WTC11 (cell line): Measurements from ENCODE around the gene UQCR11. TPM values are rescaled to one million over a fixed set of nuclear protein-coding genes. Genes with fewer than 3 reads are reported as not detected.

Experiments used
- ATAC-seq: fragments of 200-7000 bp; cut with Tn5 transposase; 2 replicates; pipeline ENCODE4 v1.10.0; 2021; ENCODE audit warnings: mild to moderate bottlenecking, moderate library complexity
- CTCF ChIA-PET: fragments of 300-600 bp; sonication (Branson Sonifier 250); formaldehyde crosslinking; loops from one replicate; lab custom pipeline; 2021; ENCODE audit warnings: antibody characterized with exemption; lab: Charles Lee
- POLR2A ChIA-PET: fragments of 350-600 bp; sonication (Branson Sonifier 250); formaldehyde crosslinking; loops from one replicate; lab custom pipeline; 2021; ENCODE audit warnings: antibody characterized with exemption; lab: Charles Lee
- DNase-seq: peaks from one replicate; pipeline ENCODE4 v3.0.0; 2021; ENCODE audit warnings: low spot score
- H3K27ac Mint-ChIP-seq: 2 replicates; pipeline ENCODE4 v1.8.0; 2021; ENCODE audit warnings: mixed read lengths
- H3K27me3 Mint-ChIP-seq: 2 replicates; pipeline ENCODE4 v1.8.0; 2021; ENCODE audit warnings: low read depth, mild to moderate bottlenecking, moderate library complexity, mixed read lengths
- H3K36me3 Mint-ChIP-seq: 2 replicates; pipeline ENCODE4 v1.8.0; 2021; ENCODE audit warnings: mixed read lengths
- H3K4me1 Mint-ChIP-seq: 2 replicates; pipeline ENCODE4 v1.8.0; 2022; ENCODE audit warnings: mixed read lengths
- H3K4me3 Mint-ChIP-seq: 2 replicates; pipeline ENCODE4 v1.8.0; 2021; ENCODE audit warnings: mild to moderate bottlenecking, moderate library complexity, mixed read lengths
- H3K9me3 Mint-ChIP-seq: 2 replicates; pipeline ENCODE4 v1.8.0; 2021; ENCODE audit warnings: mixed read lengths
- CBFB ChIP-seq: sonication (generic); formaldehyde crosslinking; IDR thresholded peaks from 2 replicates; pipeline ENCODE4 v1.8.1; 2022; ENCODE audit warnings: mild to moderate bottlenecking, low read depth, missing genetic modification reagents
- EMX1 ChIP-seq: fragments of 250-450 bp; sonication (Bioruptor Pico); IDR thresholded peaks from 2 replicates; pipeline ENCODE4 v1.8.0; 2021; ENCODE audit warnings: mild to moderate bottlenecking
- ETV6 ChIP-seq: sonication (generic); formaldehyde crosslinking; IDR thresholded peaks from 2 replicates; pipeline ENCODE4 v1.8.1; 2022; ENCODE audit warnings: mild to moderate bottlenecking, missing genetic modification reagents
- FOXJ3 ChIP-seq: sonication (generic); formaldehyde crosslinking; IDR thresholded peaks from 2 replicates; pipeline ENCODE4 v1.9.0; 2021; ENCODE audit warnings: missing genetic modification reagents, mild to moderate bottlenecking, borderline replicate concordance
- FOXP1 ChIP-seq: sonication (generic); formaldehyde crosslinking; IDR thresholded peaks from 2 replicates; pipeline ENCODE4 v1.8.0; 2022; ENCODE audit warnings: missing genetic modification reagents, mild to moderate bottlenecking, moderate library complexity, borderline replicate concordance
- GABPB1 ChIP-seq: sonication (generic); formaldehyde crosslinking; IDR thresholded peaks from 2 replicates; pipeline ENCODE4 v1.8.1; 2023; ENCODE audit warnings: mild to moderate bottlenecking, missing genetic modification reagents
- MXD4 ChIP-seq: fragments of 250-450 bp; sonication (Bioruptor Pico); IDR thresholded peaks from 2 replicates; pipeline ENCODE4 v1.8.0; 2021; ENCODE audit warnings: mild to moderate bottlenecking, moderate library complexity, borderline replicate concordance
- MYBL2 ChIP-seq: sonication (generic); formaldehyde crosslinking; IDR thresholded peaks from 2 replicates; pipeline ENCODE4 v1.8.1; 2023; ENCODE audit warnings: mild to moderate bottlenecking, moderate library complexity, missing genetic modification reagents
- NFE2L1 ChIP-seq: sonication (generic); formaldehyde crosslinking; IDR thresholded peaks from 2 replicates; pipeline ENCODE4 v1.8.1; 2023; ENCODE audit warnings: missing genetic modification reagents
- NR1H2 ChIP-seq: sonication (generic); formaldehyde crosslinking; IDR thresholded peaks from 2 replicates; pipeline ENCODE4 v1.9.0; 2021; ENCODE audit warnings: mild to moderate bottlenecking, moderate library complexity, missing genetic modification reagents
- NR2C2 ChIP-seq: sonication (generic); formaldehyde crosslinking; IDR thresholded peaks from 2 replicates; pipeline ENCODE4 v1.8.0; 2022; ENCODE audit warnings: mild to moderate bottlenecking, missing genetic modification reagents
- PRRX2 ChIP-seq: fragments of 250-450 bp; sonication (Bioruptor Pico); IDR thresholded peaks from 2 replicates; pipeline ENCODE4 v1.8.0; 2021; ENCODE audit warnings: mild to moderate bottlenecking
- RORB ChIP-seq: fragments of 250-450 bp; sonication (Bioruptor Pico); IDR thresholded peaks from 2 replicates; pipeline ENCODE4 v1.9.0; 2021; ENCODE audit warnings: mild to moderate bottlenecking
- SMAD3 ChIP-seq: sonication (generic); formaldehyde crosslinking; IDR thresholded peaks from 2 replicates; pipeline ENCODE4 v1.8.0; 2022; ENCODE audit warnings: missing genetic modification reagents, mild to moderate bottlenecking, borderline replicate concordance
- SMAD4 ChIP-seq: sonication (generic); formaldehyde crosslinking; IDR thresholded peaks from 2 replicates; pipeline ENCODE4 v1.8.0; 2022; ENCODE audit warnings: mild to moderate bottlenecking, missing genetic modification reagents
- TCF7 ChIP-seq: sonication (generic); formaldehyde crosslinking; IDR thresholded peaks from 2 replicates; pipeline ENCODE4 v1.8.0; 2022; ENCODE audit warnings: mild to moderate bottlenecking, low read depth, missing genetic modification reagents, moderate library complexity
- TEAD4 ChIP-seq: sonication (generic); formaldehyde crosslinking; IDR thresholded peaks from 2 replicates; pipeline ENCODE4 v1.8.0; 2022; ENCODE audit warnings: mild to moderate bottlenecking, missing genetic modification reagents
- ZNF263 ChIP-seq: sonication (generic); formaldehyde crosslinking; IDR thresholded peaks from 2 replicates; pipeline ENCODE4 v1.8.1; 2022; ENCODE audit warnings: low read depth, mild to moderate bottlenecking, moderate library complexity, missing genetic modification reagents
- total RNA-seq: library from RNA; stranded (reverse); gene quantifications from 3 replicates; pipeline ENCODE4 v1.2.3, GENCODE V29; 2021
- TF ChIP-seq, protein P1 (sequence below): sonication (generic); formaldehyde crosslinking; IDR thresholded peaks from 2 replicates; pipeline ENCODE4 v1.8.1; 2022; ENCODE audit warnings: missing genetic modification reagents, borderline replicate concordance
- TF ChIP-seq, protein P2 (sequence below): fragments of 250-450 bp; sonication (Bioruptor Pico); conservative IDR thresholded peaks from 2 replicates; pipeline ENCODE4 v1.9.0; 2021; ENCODE audit warnings: mild to moderate bottlenecking
- TF ChIP-seq, protein P3 (sequence below): sonication (generic); formaldehyde crosslinking; IDR thresholded peaks from 2 replicates; pipeline ENCODE4 v1.8.1; 2022; ENCODE audit warnings: low read depth, missing genetic modification reagents, borderline replicate concordance
- TF ChIP-seq, protein P4 (sequence below): fragments of 250-450 bp; sonication (Bioruptor Pico); IDR thresholded peaks from 2 replicates; pipeline ENCODE4 v1.9.0; 2021; ENCODE audit warnings: moderate library complexity, mild to moderate bottlenecking, inconsistent platforms, borderline replicate concordance
- TF ChIP-seq, protein P5 (sequence below): fragments of 250-450 bp; sonication (Bioruptor Pico); IDR thresholded peaks from 2 replicates; pipeline ENCODE4 v1.9.0; 2021; ENCODE audit warnings: mild to moderate bottlenecking, borderline replicate concordance
- TF ChIP-seq, protein P6 (sequence below): sonication (generic); formaldehyde crosslinking; IDR thresholded peaks from 2 replicates; pipeline ENCODE4 v1.8.1; 2023; ENCODE audit warnings: mild to moderate bottlenecking, missing genetic modification reagents

Gene UQCR11
- total RNA-seq, 1 experiment from 2014 or later, result 198 TPM

DNA sequence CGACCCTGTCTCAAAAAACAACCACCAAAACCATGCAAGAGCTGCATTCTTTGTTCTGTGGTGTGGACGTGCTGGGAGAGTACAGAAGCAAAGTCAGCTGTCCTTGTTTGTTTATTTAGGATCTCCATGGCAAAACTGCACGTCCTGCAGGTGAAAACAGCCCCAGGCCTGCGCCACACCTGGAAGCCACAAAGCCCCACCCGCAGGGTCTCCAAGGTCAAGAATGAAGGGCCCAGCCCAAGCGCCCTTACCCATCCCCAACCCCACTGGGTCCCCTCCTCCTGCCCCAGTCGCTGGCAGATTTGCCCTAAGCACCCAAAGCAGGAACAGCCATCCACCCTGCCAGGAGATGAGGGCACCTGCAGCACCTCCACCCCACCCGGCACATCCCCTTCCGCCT lies 23.1 kb downstream of the UQCR11 start (continued):
- TF ChIP-seq ETV6 (CRISPR knock-in tag) (no peak), CBFB (no peak), RORB (CRISPR knock-in tag) (no peak), SMAD4 (CRISPR knock-in tag) (no peak), FOXJ3 (no peak), NFE2L1 (CRISPR knock-in tag) (no peak), NR2C2 (no peak)
- TF ChIP-seq, protein P1, sequence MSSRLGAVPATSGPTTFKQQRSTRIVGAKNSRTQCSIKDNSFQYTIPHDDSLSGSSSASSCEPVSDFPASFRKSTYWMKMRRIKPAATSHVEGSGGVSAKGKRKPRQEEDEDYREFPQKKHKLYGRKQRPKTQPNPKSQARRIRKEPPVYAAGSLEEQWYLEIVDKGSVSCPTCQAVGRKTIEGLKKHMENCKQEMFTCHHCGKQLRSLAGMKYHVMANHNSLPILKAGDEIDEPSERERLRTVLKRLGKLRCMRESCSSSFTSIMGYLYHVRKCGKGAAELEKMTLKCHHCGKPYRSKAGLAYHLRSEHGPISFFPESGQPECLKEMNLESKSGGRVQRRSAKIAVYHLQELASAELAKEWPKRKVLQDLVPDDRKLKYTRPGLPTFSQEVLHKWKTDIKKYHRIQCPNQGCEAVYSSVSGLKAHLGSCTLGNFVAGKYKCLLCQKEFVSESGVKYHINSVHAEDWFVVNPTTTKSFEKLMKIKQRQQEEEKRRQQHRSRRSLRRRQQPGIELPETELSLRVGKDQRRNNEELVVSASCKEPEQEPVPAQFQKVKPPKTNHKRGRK, result no peak
- TF ChIP-seq, all 79 proteins: peak for 0

DNA sequence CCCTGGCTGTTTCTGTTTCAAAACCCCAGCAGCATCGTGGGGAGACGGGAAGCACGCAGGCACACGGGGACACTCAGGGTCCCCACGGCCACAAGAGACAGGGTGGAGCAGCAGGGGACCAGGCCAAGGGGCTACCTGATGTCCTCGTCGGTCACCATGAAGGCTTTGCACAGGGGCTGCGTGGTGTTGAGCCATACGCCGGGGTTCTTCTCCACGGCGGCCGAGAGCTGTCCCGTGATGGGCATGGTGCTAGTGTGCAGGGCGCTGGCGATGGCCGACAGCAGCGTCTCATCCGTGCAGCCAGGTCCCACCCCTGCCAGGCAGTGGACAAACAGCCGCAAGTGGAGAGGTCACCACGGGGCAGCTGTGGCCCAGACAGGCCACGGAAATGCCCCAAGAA lies 24.3 kb downstream of the UQCR11 start:
- ATAC-seq, result no peak
- Mint-ChIP-seq H3K27ac (no peak overlapping the region), H3K36me3 (peaks cover 38% of the 10 kb centered on the region), H3K9me3 (no peaks in the 10 kb centered on the region), H3K27me3 (no peaks in the 10 kb centered on the region), H3K4me3 (no peak overlapping the region), H3K4me1 (no peaks in the 10 kb centered on the region)
- ChIA-PET POLR2A (no interaction called here), CTCF (interaction anchor here (0.6 kb wide), 1 partner anchor 200 kb away, joined by 3 read pairs; no protein-coding TSS in a partner anchor)
- no peak for DNase-seq
- no peak for TF ChIP-seq GABPB1 (CRISPR knock-in tag)
- TF ChIP-seq, protein P2, sequence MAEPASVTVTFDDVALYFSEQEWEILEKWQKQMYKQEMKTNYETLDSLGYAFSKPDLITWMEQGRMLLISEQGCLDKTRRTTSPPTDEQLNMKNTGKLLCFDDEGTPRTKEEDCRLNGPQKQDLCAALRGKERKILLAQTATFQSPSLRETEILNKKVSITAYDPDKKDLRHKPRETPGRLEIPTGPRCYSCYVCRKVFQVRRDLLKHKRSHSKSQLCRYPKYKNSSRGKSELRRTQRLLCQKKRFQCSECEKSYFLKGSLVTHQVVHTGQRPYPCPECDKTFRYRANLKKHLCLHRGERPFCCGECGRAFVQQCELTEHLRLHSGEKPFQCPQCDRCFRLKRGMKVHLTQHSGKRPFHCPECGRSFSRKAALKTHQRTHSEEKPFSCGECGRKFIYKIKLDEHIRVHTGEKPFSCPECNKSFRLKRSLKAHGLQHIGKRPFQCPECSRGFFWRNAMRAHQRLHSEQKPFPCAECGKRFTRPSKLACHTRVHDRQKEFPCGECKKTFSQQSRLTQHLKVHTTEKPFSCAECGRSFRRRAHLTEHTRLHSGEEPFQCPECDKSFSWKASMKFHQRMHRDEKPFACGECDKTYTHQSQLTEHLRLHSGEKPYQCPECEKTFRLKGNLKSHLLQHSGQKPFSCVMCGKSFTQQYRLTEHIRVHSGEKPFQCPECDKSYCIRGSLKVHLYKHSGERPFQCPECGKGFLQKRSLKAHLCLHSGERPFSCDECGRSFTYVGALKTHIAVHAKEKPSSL (CRISPR knock-in tag), result no peak
- TF ChIP-seq TEAD4 (CRISPR knock-in tag), result no peak
- TF ChIP-seq TCF7 (CRISPR knock-in tag), result no peak
- TF ChIP-seq FOXP1, result no peak
- TF ChIP-seq, protein P1, result no peak
- no peak for TF ChIP-seq EMX1
- TF ChIP-seq SMAD3 (CRISPR knock-in tag), result no peak
- TF ChIP-seq MYBL2 (CRISPR knock-in tag), result no peak
- TF ChIP-seq NR1H2 (CRISPR knock-in tag), result no peak
- TF ChIP-seq, protein P3, sequence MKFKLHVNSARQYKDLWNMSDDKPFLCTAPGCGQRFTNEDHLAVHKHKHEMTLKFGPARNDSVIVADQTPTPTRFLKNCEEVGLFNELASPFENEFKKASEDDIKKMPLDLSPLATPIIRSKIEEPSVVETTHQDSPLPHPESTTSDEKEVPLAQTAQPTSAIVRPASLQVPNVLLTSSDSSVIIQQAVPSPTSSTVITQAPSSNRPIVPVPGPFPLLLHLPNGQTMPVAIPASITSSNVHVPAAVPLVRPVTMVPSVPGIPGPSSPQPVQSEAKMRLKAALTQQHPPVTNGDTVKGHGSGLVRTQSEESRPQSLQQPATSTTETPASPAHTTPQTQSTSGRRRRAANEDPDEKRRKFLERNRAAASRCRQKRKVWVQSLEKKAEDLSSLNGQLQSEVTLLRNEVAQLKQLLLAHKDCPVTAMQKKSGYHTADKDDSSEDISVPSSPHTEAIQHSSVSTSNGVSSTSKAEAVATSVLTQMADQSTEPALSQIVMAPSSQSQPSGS, result no peak
- TF ChIP-seq, protein P4, sequence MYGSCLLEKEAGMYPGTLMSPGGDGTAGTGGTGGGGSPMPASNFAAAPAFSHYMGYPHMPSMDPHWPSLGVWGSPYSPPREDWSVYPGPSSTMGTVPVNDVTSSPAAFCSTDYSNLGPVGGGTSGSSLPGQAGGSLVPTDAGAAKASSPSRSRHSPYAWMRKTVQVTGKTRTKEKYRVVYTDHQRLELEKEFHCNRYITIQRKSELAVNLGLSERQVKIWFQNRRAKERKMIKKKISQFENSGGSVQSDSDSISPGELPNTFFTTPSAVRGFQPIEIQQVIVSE (CRISPR knock-in tag), result no peak
- no peak for TF ChIP-seq MXD4 (CRISPR knock-in tag)
- TF ChIP-seq PRRX2 (CRISPR knock-in tag), result no peak
- TF ChIP-seq ZNF263 (CRISPR knock-in tag), result no peak
- TF ChIP-seq, protein P5, sequence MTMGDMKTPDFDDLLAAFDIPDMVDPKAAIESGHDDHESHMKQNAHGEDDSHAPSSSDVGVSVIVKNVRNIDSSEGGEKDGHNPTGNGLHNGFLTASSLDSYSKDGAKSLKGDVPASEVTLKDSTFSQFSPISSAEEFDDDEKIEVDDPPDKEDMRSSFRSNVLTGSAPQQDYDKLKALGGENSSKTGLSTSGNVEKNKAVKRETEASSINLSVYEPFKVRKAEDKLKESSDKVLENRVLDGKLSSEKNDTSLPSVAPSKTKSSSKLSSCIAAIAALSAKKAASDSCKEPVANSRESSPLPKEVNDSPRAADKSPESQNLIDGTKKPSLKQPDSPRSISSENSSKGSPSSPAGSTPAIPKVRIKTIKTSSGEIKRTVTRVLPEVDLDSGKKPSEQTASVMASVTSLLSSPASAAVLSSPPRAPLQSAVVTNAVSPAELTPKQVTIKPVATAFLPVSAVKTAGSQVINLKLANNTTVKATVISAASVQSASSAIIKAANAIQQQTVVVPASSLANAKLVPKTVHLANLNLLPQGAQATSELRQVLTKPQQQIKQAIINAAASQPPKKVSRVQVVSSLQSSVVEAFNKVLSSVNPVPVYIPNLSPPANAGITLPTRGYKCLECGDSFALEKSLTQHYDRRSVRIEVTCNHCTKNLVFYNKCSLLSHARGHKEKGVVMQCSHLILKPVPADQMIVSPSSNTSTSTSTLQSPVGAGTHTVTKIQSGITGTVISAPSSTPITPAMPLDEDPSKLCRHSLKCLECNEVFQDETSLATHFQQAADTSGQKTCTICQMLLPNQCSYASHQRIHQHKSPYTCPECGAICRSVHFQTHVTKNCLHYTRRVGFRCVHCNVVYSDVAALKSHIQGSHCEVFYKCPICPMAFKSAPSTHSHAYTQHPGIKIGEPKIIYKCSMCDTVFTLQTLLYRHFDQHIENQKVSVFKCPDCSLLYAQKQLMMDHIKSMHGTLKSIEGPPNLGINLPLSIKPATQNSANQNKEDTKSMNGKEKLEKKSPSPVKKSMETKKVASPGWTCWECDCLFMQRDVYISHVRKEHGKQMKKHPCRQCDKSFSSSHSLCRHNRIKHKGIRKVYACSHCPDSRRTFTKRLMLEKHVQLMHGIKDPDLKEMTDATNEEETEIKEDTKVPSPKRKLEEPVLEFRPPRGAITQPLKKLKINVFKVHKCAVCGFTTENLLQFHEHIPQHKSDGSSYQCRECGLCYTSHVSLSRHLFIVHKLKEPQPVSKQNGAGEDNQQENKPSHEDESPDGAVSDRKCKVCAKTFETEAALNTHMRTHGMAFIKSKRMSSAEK, result no peak
- TF ChIP-seq, protein P6, sequence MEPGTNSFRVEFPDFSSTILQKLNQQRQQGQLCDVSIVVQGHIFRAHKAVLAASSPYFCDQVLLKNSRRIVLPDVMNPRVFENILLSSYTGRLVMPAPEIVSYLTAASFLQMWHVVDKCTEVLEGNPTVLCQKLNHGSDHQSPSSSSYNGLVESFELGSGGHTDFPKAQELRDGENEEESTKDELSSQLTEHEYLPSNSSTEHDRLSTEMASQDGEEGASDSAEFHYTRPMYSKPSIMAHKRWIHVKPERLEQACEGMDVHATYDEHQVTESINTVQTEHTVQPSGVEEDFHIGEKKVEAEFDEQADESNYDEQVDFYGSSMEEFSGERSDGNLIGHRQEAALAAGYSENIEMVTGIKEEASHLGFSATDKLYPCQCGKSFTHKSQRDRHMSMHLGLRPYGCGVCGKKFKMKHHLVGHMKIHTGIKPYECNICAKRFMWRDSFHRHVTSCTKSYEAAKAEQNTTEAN, result no peak
